ENCODE results near the gene MAP2K7.

MAP2K7 gene

DNA sequence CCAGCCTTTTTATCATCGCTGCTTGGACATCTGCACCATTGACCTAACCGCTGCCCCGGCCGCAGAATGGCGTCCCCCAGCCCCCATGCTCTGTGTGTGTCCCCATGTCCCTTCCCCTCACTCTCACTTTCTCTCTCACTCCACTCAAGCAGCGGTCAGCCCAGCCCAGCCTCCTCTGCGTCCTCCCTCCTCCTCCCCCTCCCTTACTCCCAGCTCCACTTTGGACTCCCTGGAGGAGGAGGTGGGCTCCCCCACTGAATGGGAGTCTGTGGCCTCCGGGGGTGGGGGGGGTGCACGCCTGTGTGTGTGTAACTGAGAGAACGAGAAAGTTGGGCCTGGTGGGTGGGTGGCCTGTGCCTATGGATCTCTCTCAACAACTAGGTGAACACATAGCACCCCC, 2.2 kb downstream of the MAP2K7 start:
- no peaks in the 10 kb centered on the region for H3K27me3 ChIP-seq (ENCODE audit: insufficient read depth, poor library complexity, severe bottlenecking)
- DNase-seq (ENCODE audit: low read depth in 1 of 2, low spot score in 1 of 2) = no peak
- TF ChIP-seq SPI1 (IDR thresholded peaks at IDR 0.05; ENCODE audit: borderline replicate concordance, low read depth) = no peak
- TF ChIP-seq CTCF (IDR thresholded peaks at IDR 0.05; ENCODE audit: insufficient read depth, low read length) = no peak
- TF ChIP-seq, protein P1, sequence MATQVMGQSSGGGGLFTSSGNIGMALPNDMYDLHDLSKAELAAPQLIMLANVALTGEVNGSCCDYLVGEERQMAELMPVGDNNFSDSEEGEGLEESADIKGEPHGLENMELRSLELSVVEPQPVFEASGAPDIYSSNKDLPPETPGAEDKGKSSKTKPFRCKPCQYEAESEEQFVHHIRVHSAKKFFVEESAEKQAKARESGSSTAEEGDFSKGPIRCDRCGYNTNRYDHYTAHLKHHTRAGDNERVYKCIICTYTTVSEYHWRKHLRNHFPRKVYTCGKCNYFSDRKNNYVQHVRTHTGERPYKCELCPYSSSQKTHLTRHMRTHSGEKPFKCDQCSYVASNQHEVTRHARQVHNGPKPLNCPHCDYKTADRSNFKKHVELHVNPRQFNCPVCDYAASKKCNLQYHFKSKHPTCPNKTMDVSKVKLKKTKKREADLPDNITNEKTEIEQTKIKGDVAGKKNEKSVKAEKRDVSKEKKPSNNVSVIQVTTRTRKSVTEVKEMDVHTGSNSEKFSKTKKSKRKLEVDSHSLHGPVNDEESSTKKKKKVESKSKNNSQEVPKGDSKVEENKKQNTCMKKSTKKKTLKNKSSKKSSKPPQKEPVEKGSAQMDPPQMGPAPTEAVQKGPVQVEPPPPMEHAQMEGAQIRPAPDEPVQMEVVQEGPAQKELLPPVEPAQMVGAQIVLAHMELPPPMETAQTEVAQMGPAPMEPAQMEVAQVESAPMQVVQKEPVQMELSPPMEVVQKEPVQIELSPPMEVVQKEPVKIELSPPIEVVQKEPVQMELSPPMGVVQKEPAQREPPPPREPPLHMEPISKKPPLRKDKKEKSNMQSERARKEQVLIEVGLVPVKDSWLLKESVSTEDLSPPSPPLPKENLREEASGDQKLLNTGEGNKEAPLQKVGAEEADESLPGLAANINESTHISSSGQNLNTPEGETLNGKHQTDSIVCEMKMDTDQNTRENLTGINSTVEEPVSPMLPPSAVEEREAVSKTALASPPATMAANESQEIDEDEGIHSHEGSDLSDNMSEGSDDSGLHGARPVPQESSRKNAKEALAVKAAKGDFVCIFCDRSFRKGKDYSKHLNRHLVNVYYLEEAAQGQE (IDR thresholded peaks at IDR 0.05; ENCODE audit: insufficient replicate concordance, low read depth) = no peak
- no peak for TF ChIP-seq GABPA (IDR thresholded peaks at IDR 0.05; ENCODE audit: low read depth)
- TF ChIP-seq POLR2AphosphoS5 (IDR thresholded peaks at IDR 0.05; ENCODE audit: low read depth) = no peak
- H3K4me3 ChIP-seq (replicated peaks; ENCODE audit: insufficient read depth, low read length) = no peak overlapping the region
- H3K27ac ChIP-seq (replicated peaks) = no peak overlapping the region

DNA sequence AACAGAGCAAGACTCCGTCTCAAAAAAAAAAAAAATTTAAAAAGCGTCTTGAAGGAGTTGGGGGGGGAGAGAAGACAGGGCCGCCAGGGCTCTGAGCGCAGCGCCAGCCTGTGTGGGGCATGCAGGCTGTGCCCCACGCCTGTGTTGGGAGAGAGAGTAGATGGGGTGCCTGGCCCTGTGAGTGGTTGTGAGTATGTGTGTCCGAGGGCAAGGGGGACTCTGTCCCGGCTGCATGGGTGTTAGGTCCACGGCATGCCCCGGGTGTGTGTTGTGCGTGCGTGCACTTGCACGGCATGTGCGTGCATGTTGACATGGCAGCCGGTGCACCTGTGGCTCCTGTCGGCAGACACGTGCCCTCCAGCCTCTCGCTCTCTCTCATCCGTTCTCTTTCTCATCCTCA, 3.4 kb downstream of the MAP2K7 start:
- TF ChIP-seq POLR2AphosphoS5 (IDR thresholded peaks at IDR 0.05; ENCODE audit: low read depth) (no peak), SPI1 (IDR thresholded peaks at IDR 0.05; ENCODE audit: borderline replicate concordance, low read depth) (no peak), GABPA (IDR thresholded peaks at IDR 0.05; ENCODE audit: low read depth) (no peak), CTCF (IDR thresholded peaks at IDR 0.05; ENCODE audit: insufficient read depth, low read length) (no peak)
- TF ChIP-seq, protein P1 (IDR thresholded peaks at IDR 0.05; ENCODE audit: insufficient replicate concordance, low read depth) = no peak
- H3K4me3 ChIP-seq (replicated peaks; ENCODE audit: insufficient read depth, low read length) = no peak overlapping the region

GRCh38 chr19:7907544-7907943, 3.9 kb downstream of the MAP2K7 start:
- Histone ChIP-seq H3K27ac (replicated peaks) (no peak overlapping the region), H3K27me3 (ENCODE audit: insufficient read depth, poor library complexity, severe bottlenecking) (no peaks in the 10 kb centered on the region)
- DNase-seq (ENCODE audit: low read depth in 1 of 2, low spot score in 1 of 2) = no peak

More for the DNA sequence above, 3.4 kb downstream of the MAP2K7 start:
- Histone ChIP-seq H3K27me3 (ENCODE audit: insufficient read depth, poor library complexity, severe bottlenecking) (no peaks in the 10 kb centered on the region), H3K27ac (replicated peaks) (no peak overlapping the region)
- no peak for DNase-seq (ENCODE audit: low read depth in 1 of 2, low spot score in 1 of 2)

More at GRCh38 chr19:7907544-7907943, 3.9 kb downstream of the MAP2K7 start:
- TF ChIP-seq POLR2AphosphoS5 (IDR thresholded peaks at IDR 0.05; ENCODE audit: low read depth) = no peak
- no peak for TF ChIP-seq SPI1 (IDR thresholded peaks at IDR 0.05; ENCODE audit: borderline replicate concordance, low read depth)
- TF ChIP-seq, protein P1 (IDR thresholded peaks at IDR 0.05; ENCODE audit: insufficient replicate concordance, low read depth) = no peak
- no peak overlapping the region for H3K4me3 ChIP-seq (replicated peaks; ENCODE audit: insufficient read depth, low read length)
